GM12801 (cell line): ENCODE results near the gene PGPEP1.
A peak's percentile ranks its signal among the peaks of the same experiment; 100 is the strongest.

Experiments used
- TF ChIP-seq, protein P1 (sequence below): IDR thresholded peaks from one replicate; pipeline ENCODE4 v1.5.1; 2011; ENCODE audit warnings: control low read depth; ENCODE audit not compliant: insufficient read length; ENCODE audit errors: extremely low read depth

Gene PGPEP1

DNA sequence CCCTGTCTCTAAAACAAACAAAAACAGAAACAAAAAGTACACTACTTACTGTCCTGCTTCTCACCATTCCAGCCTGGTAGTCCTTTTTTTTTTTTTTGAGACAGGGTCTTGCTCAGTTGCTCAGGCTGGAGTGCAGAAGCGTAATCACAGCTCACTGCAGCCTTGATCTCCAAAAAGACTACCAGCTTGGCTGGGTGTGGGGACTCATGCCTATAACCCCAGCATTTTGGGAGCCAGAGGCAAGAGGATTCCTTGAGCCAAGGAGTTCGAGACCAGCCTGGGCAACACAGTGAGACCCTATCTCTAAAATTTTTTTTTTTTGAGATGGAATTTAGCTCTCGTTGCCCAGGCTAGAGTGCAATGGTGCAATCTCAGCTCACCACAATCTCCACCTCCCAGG, 40.4 kb downstream of the PGPEP1 start:
- TF ChIP-seq, protein P1, sequence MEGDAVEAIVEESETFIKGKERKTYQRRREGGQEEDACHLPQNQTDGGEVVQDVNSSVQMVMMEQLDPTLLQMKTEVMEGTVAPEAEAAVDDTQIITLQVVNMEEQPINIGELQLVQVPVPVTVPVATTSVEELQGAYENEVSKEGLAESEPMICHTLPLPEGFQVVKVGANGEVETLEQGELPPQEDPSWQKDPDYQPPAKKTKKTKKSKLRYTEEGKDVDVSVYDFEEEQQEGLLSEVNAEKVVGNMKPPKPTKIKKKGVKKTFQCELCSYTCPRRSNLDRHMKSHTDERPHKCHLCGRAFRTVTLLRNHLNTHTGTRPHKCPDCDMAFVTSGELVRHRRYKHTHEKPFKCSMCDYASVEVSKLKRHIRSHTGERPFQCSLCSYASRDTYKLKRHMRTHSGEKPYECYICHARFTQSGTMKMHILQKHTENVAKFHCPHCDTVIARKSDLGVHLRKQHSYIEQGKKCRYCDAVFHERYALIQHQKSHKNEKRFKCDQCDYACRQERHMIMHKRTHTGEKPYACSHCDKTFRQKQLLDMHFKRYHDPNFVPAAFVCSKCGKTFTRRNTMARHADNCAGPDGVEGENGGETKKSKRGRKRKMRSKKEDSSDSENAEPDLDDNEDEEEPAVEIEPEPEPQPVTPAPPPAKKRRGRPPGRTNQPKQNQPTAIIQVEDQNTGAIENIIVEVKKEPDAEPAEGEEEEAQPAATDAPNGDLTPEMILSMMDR: no peak

DNA sequence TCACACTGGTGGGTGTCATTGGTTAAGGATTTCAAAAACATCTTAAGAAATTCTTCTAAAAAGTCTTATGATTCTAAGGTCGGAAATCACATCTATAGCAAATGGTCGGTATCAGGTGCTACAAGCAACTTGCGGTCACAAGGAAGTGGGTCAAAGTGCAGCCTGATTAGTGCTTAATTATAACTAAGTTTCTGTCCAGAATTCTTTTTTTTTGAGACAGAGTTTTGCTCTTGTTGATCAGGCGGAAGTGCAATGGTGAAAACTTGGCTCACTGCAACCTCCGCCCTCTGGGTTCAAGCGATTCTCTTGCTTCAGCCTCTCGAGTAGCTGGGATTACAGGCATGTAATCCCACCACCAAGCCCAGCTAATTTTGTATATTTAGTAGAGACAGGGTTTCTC, 44.4 kb downstream of the PGPEP1 start:
- TF ChIP-seq, protein P1: no peak

DNA sequence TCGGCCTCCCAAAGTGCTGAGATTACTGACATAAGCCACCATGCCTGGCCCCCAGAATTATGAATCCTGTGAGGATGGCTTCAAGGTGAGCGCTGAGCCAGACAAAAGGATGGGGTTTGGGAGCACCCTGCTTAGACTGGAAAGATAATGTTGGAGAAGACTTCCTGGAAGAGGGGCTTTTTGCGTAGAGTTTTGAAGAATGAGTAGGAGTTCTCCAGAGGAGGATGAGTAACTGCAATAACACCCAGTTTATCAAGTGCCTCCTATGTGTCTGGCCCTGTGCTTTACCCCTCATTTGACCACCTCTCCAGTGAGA, 44.9 kb downstream of the PGPEP1 start:
- TF ChIP-seq, protein P1: no peak

DNA sequence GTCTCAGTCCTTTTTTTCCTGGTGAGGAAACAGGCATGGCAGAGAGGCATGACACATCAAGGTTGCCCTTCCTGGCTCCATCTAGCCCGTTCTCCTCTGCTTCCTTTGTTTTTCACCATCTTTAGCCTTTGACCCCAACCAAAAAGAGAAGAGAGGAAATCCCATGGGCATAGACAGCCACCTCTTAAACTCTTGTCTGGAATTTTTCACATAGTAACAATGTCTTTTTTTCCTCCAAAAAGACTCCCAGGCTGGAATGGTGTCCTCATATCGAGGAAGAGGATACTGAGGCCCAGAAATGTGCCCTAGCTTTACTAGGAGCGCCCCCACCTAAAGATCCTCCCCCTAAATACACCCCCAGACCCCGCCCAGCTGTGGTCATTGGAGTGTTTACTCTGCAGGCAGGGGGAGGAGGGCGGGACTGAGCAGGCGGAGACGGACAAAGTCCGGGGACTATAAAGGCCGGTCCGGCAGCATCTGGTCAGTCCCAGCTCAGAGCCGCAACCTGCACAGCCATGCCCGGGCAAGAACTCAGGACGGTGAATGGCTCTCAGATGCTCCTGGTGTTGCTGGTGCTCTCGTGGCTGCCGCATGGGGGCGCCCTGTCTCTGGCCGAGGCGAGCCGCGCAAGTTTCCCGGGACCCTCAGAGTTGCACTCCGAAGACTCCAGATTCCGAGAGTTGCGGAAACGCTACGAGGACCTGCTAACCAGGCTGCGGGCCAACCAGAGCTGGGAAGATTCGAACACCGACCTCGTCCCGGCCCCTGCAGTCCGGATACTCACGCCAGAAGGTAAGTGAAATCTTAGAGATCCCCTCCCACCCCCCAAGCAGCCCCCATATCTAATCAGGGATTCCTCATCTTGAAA, 45.5 kb downstream of the PGPEP1 start, which contains the start of gene GDF15:
Gene GDF15, plus strand, starts transcription at position 484 of the 868 bp plus-strand sequence. Its CDS starts 32 bp downstream, at position 516.
- TF ChIP-seq, protein P1: no peak

DNA sequence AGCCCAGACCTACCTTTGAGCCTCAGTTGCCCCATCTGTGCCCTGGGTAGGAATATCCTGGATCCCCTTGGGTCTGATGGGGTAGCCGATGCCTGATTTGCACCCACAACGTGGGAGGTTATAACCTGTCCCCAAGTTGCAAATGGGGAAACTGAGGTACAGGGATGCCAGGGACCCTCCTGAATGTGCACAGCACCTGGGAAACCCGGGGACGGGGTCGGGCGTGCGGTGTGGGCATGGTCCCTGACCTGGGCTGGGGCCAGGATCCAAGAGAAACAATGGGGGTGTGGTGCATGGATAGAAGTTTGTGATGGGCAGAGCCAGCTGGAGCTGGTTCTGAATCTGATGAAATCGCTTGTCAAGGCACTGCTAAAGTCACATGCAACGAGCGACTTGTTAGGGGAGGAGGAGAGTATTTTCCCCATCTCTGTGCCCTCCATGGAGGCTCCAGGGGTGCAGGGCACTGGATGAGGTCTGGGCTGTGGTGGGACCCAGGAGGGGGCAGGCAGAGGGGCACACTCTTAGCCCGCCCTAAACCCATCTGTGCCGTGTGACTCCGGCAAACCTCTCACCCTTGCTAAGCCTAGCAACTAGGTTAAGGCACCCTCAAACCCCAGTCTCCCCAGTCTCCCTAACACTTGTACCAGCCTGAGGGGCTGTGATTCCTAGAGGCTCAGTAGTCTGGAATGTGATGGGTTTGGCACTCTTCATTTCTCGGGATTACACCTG, 46.3 kb downstream of the PGPEP1 start:
- TF ChIP-seq, protein P1: no peak

DNA sequence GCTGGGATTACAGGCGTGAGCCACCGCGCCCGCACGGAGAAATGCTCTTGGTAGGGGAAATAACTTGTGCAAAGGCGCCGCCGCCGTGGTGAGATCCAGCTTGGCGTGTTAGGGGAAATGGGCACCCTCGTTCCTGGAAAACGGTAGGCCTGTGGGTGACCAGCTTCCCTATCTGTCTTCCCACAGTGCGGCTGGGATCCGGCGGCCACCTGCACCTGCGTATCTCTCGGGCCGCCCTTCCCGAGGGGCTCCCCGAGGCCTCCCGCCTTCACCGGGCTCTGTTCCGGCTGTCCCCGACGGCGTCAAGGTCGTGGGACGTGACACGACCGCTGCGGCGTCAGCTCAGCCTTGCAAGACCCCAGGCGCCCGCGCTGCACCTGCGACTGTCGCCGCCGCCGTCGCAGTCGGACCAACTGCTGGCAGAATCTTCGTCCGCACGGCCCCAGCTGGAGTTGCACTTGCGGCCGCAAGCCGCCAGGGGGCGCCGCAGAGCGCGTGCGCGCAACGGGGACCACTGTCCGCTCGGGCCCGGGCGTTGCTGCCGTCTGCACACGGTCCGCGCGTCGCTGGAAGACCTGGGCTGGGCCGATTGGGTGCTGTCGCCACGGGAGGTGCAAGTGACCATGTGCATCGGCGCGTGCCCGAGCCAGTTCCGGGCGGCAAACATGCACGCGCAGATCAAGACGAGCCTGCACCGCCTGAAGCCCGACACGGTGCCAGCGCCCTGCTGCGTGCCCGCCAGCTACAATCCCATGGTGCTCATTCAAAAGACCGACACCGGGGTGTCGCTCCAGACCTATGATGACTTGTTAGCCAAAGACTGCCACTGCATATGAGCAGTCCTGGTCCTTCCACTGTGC, 47.9 kb downstream of the PGPEP1 start:
- TF ChIP-seq, protein P1: peak; percentile 92
